Astrocyte of the spinal cord (primary cell): ENCODE results near the gene KATNBL1.

Experiments used
- DNase-seq: peaks from one replicate; pipeline ENCODE4 v3.0.0; 2011; ENCODE audit warnings: low read depth, low spot score
- H3K4me3 ChIP-seq: 2 replicates; pipeline ENCODE4 v1.5.1; 2011; ENCODE audit warnings: low read depth, mild to moderate bottlenecking, low read length, moderate library complexity
- CTCF ChIP-seq: IDR thresholded peaks from 2 replicates; pipeline ENCODE4 v1.5.1; 2012; ENCODE audit warnings: low read depth, mild to moderate bottlenecking, low read length, inconsistent platforms
- in situ Hi-C: cut with HindIII; loops from 2 replicates; pipeline ENCODE4 v1.10.0; 2017; ENCODE audit warnings: low sequenced_read_pairs

Gene KATNBL1

GRCh38 chr15:34107315-34107714, 102.6 kb downstream of the KATNBL1 start:
- in situ Hi-C loops = no loop called here
- DNase-seq = no peak
- no peak overlapping the region for H3K4me3 ChIP-seq
- no peak for TF ChIP-seq CTCF

GRCh38 chr15:34106423-34106822, 103.5 kb downstream of the KATNBL1 start:
- DNase-seq = no peak
- TF ChIP-seq CTCF = no peak
- in situ Hi-C loops = no loop called here
- no peak overlapping the region for H3K4me3 ChIP-seq

- in situ Hi-C loops = no loop called here
- peak overlapping the region; percentile 83 for H3K4me3 ChIP-seq
- no peak for TF ChIP-seq CTCF
These were observed 107.5 kb downstream of the KATNBL1 start for GRCh38 chr15:34102175-34102925.

GRCh38 chr15:34101366-34102174, 108.3 kb downstream of the KATNBL1 start, which contains the start of the genes EMC7 and PGBD4:
Gene EMC7 (minus strand): TSS chr15:34101862. CDS start chr15:34101839, 23 bp downstream.
Gene PGBD4 (plus strand): TSS chr15:34102083. CDS start chr15:34102532, 449 bp downstream.
- no peak for TF ChIP-seq CTCF
- DNase-seq = peak; percentile 100
- in situ Hi-C loops = no loop called here
- H3K4me3 ChIP-seq = peak within 1 kb of the TSS; percentile 83

More at GRCh38 chr15:34102175-34102925, 107.5 kb downstream of the KATNBL1 start:
- peak; percentile 5 for DNase-seq

- no peak overlapping the region for H3K4me3 ChIP-seq
- in situ Hi-C loops = no loop called here
- no peak for DNase-seq
- TF ChIP-seq CTCF = no peak
These were observed 110.0 kb downstream of the KATNBL1 start for GRCh38 chr15:34099914-34100313.
